Measurements from ENCODE around the gene ASPSCR1. TPM values are rescaled to one million over a fixed set of nuclear protein-coding genes. Genes with fewer than 3 reads are reported as not detected.
A peak's percentile ranks its signal among the peaks of the same experiment; 100 is the strongest.

Gene ASPSCR1
- total and polyA plus RNA-seq, 2 of the 13 experiments (the other 11 are each of a cell fraction or from before 2014, with no cell fraction given) = 274 to 314 TPM

DNA sequence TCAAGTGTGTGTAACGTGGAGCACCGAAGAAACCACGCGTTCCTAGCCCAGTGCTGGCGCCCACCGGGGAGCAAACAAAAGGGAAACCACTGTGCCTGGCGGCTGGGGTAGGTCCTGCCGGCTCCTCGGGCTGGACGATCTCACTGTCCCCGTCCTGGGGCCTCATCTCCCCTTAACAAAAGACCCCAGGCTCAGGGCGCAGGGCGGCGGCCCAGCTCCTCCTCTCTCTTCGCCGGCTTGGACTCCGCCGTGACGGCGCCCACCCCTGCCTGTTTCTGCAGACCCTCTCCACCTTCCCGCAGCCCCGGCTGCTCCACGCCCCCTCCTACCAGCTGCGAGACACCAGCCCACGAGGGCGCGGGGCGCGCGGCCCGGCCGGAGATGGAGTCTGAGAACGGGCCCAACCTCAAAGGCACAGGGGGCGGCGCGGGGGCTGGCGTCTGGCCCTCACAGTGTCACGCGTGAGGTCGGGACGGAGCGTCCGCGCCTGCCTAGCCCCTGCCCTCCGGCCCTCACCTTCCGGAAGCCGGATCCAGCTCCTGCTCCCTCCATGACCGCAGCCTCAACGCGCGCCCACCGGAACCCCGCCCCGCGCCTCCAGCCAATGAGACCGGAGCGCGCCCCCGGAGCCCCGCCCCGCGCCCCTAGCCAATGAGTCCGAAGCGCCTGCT lies 45.0 kb downstream of the ASPSCR1 start, which contains the start of gene CENPX (continued):
- no peak for TF ChIP-seq ZNF589 (CRISPR knock-in tag; conservative IDR thresholded peaks at IDR 0.05)
- TF ChIP-seq ATF2 (CRISPR knock-in tag; IDR thresholded peaks at IDR 0.05) = no peak; the same call in 1 of the 2 replicates
- TF ChIP-seq ZFP41 (CRISPR knock-in tag; IDR thresholded peaks at IDR 0.05; ENCODE audit: borderline replicate concordance) = peak; percentile 67; the same call in 1 of the 2 replicates
- peak; percentile 66 for TF ChIP-seq HNRNPL (IDR thresholded peaks at IDR 0.05; ENCODE audit: low read depth, low read length)
- TF ChIP-seq, protein P1, sequence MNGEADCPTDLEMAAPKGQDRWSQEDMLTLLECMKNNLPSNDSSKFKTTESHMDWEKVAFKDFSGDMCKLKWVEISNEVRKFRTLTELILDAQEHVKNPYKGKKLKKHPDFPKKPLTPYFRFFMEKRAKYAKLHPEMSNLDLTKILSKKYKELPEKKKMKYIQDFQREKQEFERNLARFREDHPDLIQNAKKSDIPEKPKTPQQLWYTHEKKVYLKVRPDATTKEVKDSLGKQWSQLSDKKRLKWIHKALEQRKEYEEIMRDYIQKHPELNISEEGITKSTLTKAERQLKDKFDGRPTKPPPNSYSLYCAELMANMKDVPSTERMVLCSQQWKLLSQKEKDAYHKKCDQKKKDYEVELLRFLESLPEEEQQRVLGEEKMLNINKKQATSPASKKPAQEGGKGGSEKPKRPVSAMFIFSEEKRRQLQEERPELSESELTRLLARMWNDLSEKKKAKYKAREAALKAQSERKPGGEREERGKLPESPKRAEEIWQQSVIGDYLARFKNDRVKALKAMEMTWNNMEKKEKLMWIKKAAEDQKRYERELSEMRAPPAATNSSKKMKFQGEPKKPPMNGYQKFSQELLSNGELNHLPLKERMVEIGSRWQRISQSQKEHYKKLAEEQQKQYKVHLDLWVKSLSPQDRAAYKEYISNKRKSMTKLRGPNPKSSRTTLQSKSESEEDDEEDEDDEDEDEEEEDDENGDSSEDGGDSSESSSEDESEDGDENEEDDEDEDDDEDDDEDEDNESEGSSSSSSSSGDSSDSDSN (CRISPR knock-in tag; IDR thresholded peaks at IDR 0.05) = peak; percentile 78
- peak; percentile 58; the same call in 1 of the 2 replicates for TF ChIP-seq TFAP4 (IDR thresholded peaks at IDR 0.05; ENCODE audit: borderline replicate concordance, low read depth)
- TF ChIP-seq GTF3A (CRISPR knock-in tag; conservative IDR thresholded peaks at IDR 0.05) = no peak
- TF ChIP-seq ZNF710 (CRISPR knock-in tag; IDR thresholded peaks at IDR 0.05; ENCODE audit: borderline replicate concordance) = peak; percentile 78; the same call in 1 of the 2 replicates
- TF ChIP-seq KDM1A (CRISPR knock-in tag; IDR thresholded peaks at IDR 0.05) = no peak
- TF ChIP-seq EED (CRISPR knock-in tag; IDR thresholded peaks at IDR 0.05) = peak; percentile 62; the same call in 1 of the 2 replicates
- TF ChIP-seq, protein P2, sequence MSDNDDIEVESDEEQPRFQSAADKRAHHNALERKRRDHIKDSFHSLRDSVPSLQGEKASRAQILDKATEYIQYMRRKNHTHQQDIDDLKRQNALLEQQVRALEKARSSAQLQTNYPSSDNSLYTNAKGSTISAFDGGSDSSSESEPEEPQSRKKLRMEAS (IDR thresholded peaks at IDR 0.05) = peak; percentile 65
- peak; percentile 49 for TF ChIP-seq HIC2 (CRISPR knock-in tag; IDR thresholded peaks at IDR 0.05; ENCODE audit: low read depth)
- TF ChIP-seq ZNF782 (CRISPR knock-in tag; IDR thresholded peaks at IDR 0.05; ENCODE audit: borderline replicate concordance) = peak; percentile 87; the same call in 1 of the 2 replicates
- TF ChIP-seq CTCF (CRISPR knock-in tag; IDR thresholded peaks at IDR 0.05) = peak; percentile 20; the same call in 1 of the 2 replicates
- 0 out of 2 replicates have a peak, but pooled peaks have one; percentile 22 for TF ChIP-seq ATRX (CRISPR knock-in tag; IDR thresholded peaks at IDR 0.05; ENCODE audit: borderline replicate concordance)
- no peak for TF ChIP-seq ZFP62 (CRISPR knock-in tag; IDR thresholded peaks at IDR 0.05)
- TF ChIP-seq ZNF441 (CRISPR knock-in tag; IDR thresholded peaks at IDR 0.05; ENCODE audit: borderline replicate concordance) = peak; percentile 30; the same call in 1 of the 2 replicates
- TF ChIP-seq ZNF7 (CRISPR knock-in tag; IDR thresholded peaks at IDR 0.05) = no peak
